IMR-90 (cell line): ENCODE results near the gene ATP5F1C. TPM values are rescaled to one million over a fixed set of nuclear protein-coding genes. Genes with fewer than 3 reads are reported as not detected.

Source experiments
- ATAC-seq: fragments of 200-7000 bp; cut with Tn5 transposase; 2 replicates; pipeline ENCODE4 v1.9.1; 2020; ENCODE audit warnings: low read depth, mild to moderate bottlenecking, moderate library complexity
- BruUV-seq: library from RNA; stranded (reverse); fragments of 400-500 nt; replicated peaks from 2 replicates; lab custom pipeline; 2021; lab: Mats Ljungman, UMichigan
- CTCF ChIA-PET: fragments of 300-600 bp; formaldehyde crosslinking; extraction: SDS; loops from one replicate; lab custom pipeline; 2021; ENCODE audit warnings: antibody characterized with exemption; lab: Yijun Ruan, JAX
- POLR2A ChIA-PET: fragments of 300-600 bp; sonication (Branson Sonifier 250); formaldehyde crosslinking; loops from one replicate; lab custom pipeline; 2022; ENCODE audit warnings: antibody characterized with exemption; ENCODE audit not compliant: unreplicated experiment; lab: Charles Lee
- DNase-seq: peaks from one replicate; pipeline ENCODE4 v3.0.0; 2013
- H2AFZ ChIP-seq: replicated peaks from 2 replicates; pipeline ENCODE3; 2013; ENCODE audit warnings: low read length, mild to moderate bottlenecking; ENCODE audit not compliant: poor library complexity
- H2AK5ac ChIP-seq: 2 replicates; pipeline ENCODE4 v1.6.1; 2013; ENCODE audit warnings: low read depth, low read length, inconsistent platforms
- H2AK9ac ChIP-seq: replicated peaks from 2 replicates; pipeline ENCODE3; 2013; ENCODE audit warnings: mild to moderate bottlenecking, low read depth, low read length, moderate library complexity; ENCODE audit not compliant: poor library complexity
- H2BK120ac ChIP-seq: 2 replicates; pipeline ENCODE4 v1.6.1; 2013; ENCODE audit warnings: low read depth, low read length, inconsistent platforms
- H2BK15ac ChIP-seq: 3 replicates; pipeline ENCODE4 v1.6.1; 2013; ENCODE audit warnings: low read depth, low read length, inconsistent platforms
- H2BK20ac ChIP-seq: 2 replicates; pipeline ENCODE4 v1.6.1; 2013; ENCODE audit warnings: low read depth, mild to moderate bottlenecking, inconsistent platforms, low read length, moderate library complexity
- H2BK5ac ChIP-seq: 2 replicates; pipeline ENCODE4 v1.6.1; 2013; ENCODE audit warnings: mild to moderate bottlenecking, low read depth, low read length, inconsistent platforms; ENCODE audit not compliant: poor library complexity, severe bottlenecking
- H3K14ac ChIP-seq: replicated peaks from 2 replicates; pipeline ENCODE4 v1.6.1; 2013; ENCODE audit warnings: low read depth, low read length, inconsistent platforms
- H3K18ac ChIP-seq: 2 replicates; pipeline ENCODE4 v1.6.1; 2013; ENCODE audit warnings: low read depth, low read length, control low read depth
- H3K23ac ChIP-seq: 2 replicates; pipeline ENCODE4 v1.6.1; 2013; ENCODE audit warnings: low read depth, low read length, inconsistent platforms
- H3K27ac ChIP-seq: 2 replicates; pipeline ENCODE4 v1.5.1; 2013; ENCODE audit warnings: mild to moderate bottlenecking, control low read depth, low read length; ENCODE audit not compliant: insufficient read depth
- H3K27me3 ChIP-seq: 2 replicates; pipeline ENCODE4 v1.6.1; 2013; ENCODE audit warnings: low read length; ENCODE audit not compliant: control insufficient read depth, insufficient read depth
- H3K36me3 ChIP-seq: 2 replicates; pipeline ENCODE4 v1.6.1; 2013; ENCODE audit warnings: low read length, mixed read lengths; ENCODE audit not compliant: control insufficient read depth, insufficient read depth
- H3K4ac ChIP-seq: 2 replicates; pipeline ENCODE4 v1.6.1; 2013; ENCODE audit warnings: low read depth, low read length, inconsistent platforms
- H3K4me1 ChIP-seq: 2 replicates; pipeline ENCODE4 v1.6.1; 2013; ENCODE audit warnings: low read length, mixed read lengths; ENCODE audit not compliant: control insufficient read depth, insufficient read depth
- H3K4me2 ChIP-seq: 2 replicates; pipeline ENCODE4 v1.6.1; 2013; ENCODE audit warnings: low read depth, mild to moderate bottlenecking, control low read depth, low read length, moderate library complexity
- H3K4me3 ChIP-seq: 2 replicates; pipeline ENCODE4 v1.5.1; 2013; ENCODE audit warnings: low read depth, mild to moderate bottlenecking, control low read depth, low read length, moderate library complexity; ENCODE audit not compliant: insufficient read depth
- H3K56ac ChIP-seq: 2 replicates; pipeline ENCODE4 v1.6.1; 2013; ENCODE audit warnings: low read length, inconsistent platforms; ENCODE audit not compliant: insufficient read depth; ENCODE audit errors: extremely low read depth
- H3K79me1 ChIP-seq, 2 experiments: 2 replicates each; pipeline ENCODE4 v1.6.1; 2013; ENCODE audit warnings: low read length in 2 of 2, inconsistent platforms in 1 of 2, low read depth in 1 of 2
- H3K9ac ChIP-seq: 2 replicates; pipeline ENCODE4 v1.6.1; 2013; ENCODE audit warnings: low read depth, low read length, control low read depth
- H3K9me1 ChIP-seq: 2 replicates; pipeline ENCODE4 v1.6.1; 2013; ENCODE audit warnings: low read length, inconsistent platforms; ENCODE audit not compliant: insufficient read depth
- H3K9me3 ChIP-seq: 2 replicates; pipeline ENCODE4 v1.6.1; 2013; ENCODE audit warnings: low read length; ENCODE audit not compliant: control insufficient read depth, insufficient read depth
- H4K20me1 ChIP-seq: 2 replicates; pipeline ENCODE4 v1.6.1; 2013; ENCODE audit warnings: low read length, inconsistent platforms; ENCODE audit not compliant: insufficient read depth
- H4K5ac ChIP-seq: 2 replicates; pipeline ENCODE4 v1.6.1; 2013; ENCODE audit warnings: mild to moderate bottlenecking, low read depth, low read length, control low read depth
- H4K8ac ChIP-seq, 2 experiments: 2 replicates each; pipeline ENCODE4 v1.6.1; 2013; ENCODE audit warnings: low read depth in 2 of 2, low read length in 2 of 2, control low read depth in 1 of 2, inconsistent platforms in 1 of 2
- H4K91ac ChIP-seq: 2 replicates; pipeline ENCODE4 v1.6.1; 2013; ENCODE audit warnings: low read depth, low read length, inconsistent platforms; ENCODE audit not compliant: insufficient read depth
- BHLHE40 ChIP-seq: fragments of 150-350 bp; IDR thresholded peaks from 2 replicates; pipeline ENCODE4 v1.6.1; 2016; ENCODE audit warnings: mild to moderate bottlenecking, low read depth, low read length
- CEBPB ChIP-seq: IDR thresholded peaks from 2 replicates; pipeline ENCODE4 v1.6.1; 2012; ENCODE audit warnings: low read depth, low read length, improper control_type of control experiment
- CHD1 ChIP-seq: IDR thresholded peaks from 2 replicates; pipeline ENCODE4 v1.6.1; 2012; ENCODE audit warnings: low read depth, low read length, improper control_type of control experiment
- FOS ChIP-seq: fragments of 150-350 bp; IDR thresholded peaks from 2 replicates; pipeline ENCODE4 v1.6.1; 2016; ENCODE audit warnings: low read depth, low read length
- MAFK ChIP-seq: IDR thresholded peaks from 2 replicates; pipeline ENCODE4 v1.6.1; 2012; ENCODE audit warnings: low read depth, low read length, improper control_type of control experiment
- MAZ ChIP-seq: IDR thresholded peaks from 2 replicates; pipeline ENCODE4 v1.6.1; 2012; ENCODE audit warnings: low read depth, mild to moderate bottlenecking, low read length, improper control_type of control experiment, moderate library complexity, borderline replicate concordance
- MXI1 ChIP-seq: IDR thresholded peaks from 2 replicates; pipeline ENCODE4 v1.6.1; 2012; ENCODE audit warnings: low read depth, mild to moderate bottlenecking, low read length, moderate library complexity, borderline replicate concordance
- RAD21 ChIP-seq: IDR thresholded peaks from 2 replicates; pipeline ENCODE4 v1.6.1; 2012; ENCODE audit warnings: low read length, improper control_type of control experiment
- RFX5 ChIP-seq: IDR thresholded peaks from 2 replicates; pipeline ENCODE4 v1.8.0; 2012; ENCODE audit warnings: low read depth, mild to moderate bottlenecking, low read length, moderate library complexity
- SMC3 ChIP-seq: fragments of 150-350 bp; IDR thresholded peaks from 2 replicates; pipeline ENCODE4 v1.6.1; 2016; ENCODE audit warnings: low read depth, mild to moderate bottlenecking, antibody characterized with exemption, low read length, moderate library complexity
- WGBS, 2 experiments: methylation state at CpG; one replicate each; pipeline versions ENCODE4 v1.1.5 to v1.1.7; 2013; ENCODE audit warnings: missing lambda C conversion rate in 2 of 2; ENCODE audit not compliant: insufficient read length in 1 of 2; ENCODE audit errors: extremely low coverage in 2 of 2; 5-methylcytosine and 5-hydroxymethylcytosine counted together
- dilution Hi-C: fragments of 300-500 bp; cut with HindIII; formaldehyde crosslinking; loops from one replicate; pipeline ENCODE4 v1.14.3; 2018; ENCODE audit warnings: low sequenced_read_pairs; ENCODE audit not compliant: unreplicated experiment
- in situ Hi-C: fragments of 300-500 bp; cut with MboI; formaldehyde crosslinking; loops from 3 replicates; pipeline ENCODE4 v1.14.3; 2019; ENCODE audit warnings: low sequenced_read_pairs, inconsistent platforms, mixed read lengths
- intact Hi-C: fragments of 100-400 bp; cut with micrococcal nuclease; formaldehyde crosslinking; loops from 2 replicates; pipeline ENCODE4 v1.10.0; 2022
- polyA plus RNA-seq, 3 experiments: library from polyadenylated mRNA; depleted of rRNA; stranded (reverse); fragments of >200 nt; gene quantifications; 2 replicates each; pipeline ENCODE4 v1.2.3, GENCODE V29; 2012; ENCODE audit warnings: low replicate concordance in 1 of 3
- total RNA-seq: library from RNA; depleted of rRNA; stranded (reverse); fragments of >200 nt; gene quantifications from 2 replicates; pipeline ENCODE4 v1.2.3, GENCODE V29; 2012
- TF ChIP-seq, protein P1 (sequence below): fragments of 150-350 bp; IDR thresholded peaks from 2 replicates; pipeline ENCODE4 v1.6.1; 2016; ENCODE audit warnings: low read depth, mild to moderate bottlenecking, low read length, moderate library complexity, borderline replicate concordance

The ATP5F1C gene
- total and polyA plus RNA-seq, 2 of the 4 experiments (the other 2 are of a cell fraction), result 357 to 367 TPM

- H2AK5ac ChIP-seq, result no peak overlapping the region
- peaks cover 1% of the 10 kb centered on the region for H3K36me3 ChIP-seq
- H4K8ac ChIP-seq, result no peak overlapping the region
- no peak overlapping the region for H3K27ac ChIP-seq
- H2BK20ac ChIP-seq, result no peak overlapping the region
- no peak overlapping the region for H3K4ac ChIP-seq
- H4K5ac ChIP-seq, result no peak overlapping the region
- no CpG with 5 or more reads among the region's 3 CpGs for WGBS, 2 experiments
- intact Hi-C loops, result no loop called here
- no peaks in the 10 kb centered on the region for H3K27me3 ChIP-seq
- ATAC-seq, result no peak
- peaks cover under 1 to 39% of the 10 kb centered on the region in 2 experiments; a peak in 3 of 4 replicates for H3K79me1 ChIP-seq
- no peaks in the 10 kb centered on the region for H3K9me3 ChIP-seq
- no peak overlapping the region for H3K4me3 ChIP-seq
- TF ChIP-seq FOS (no peak), CHD1 (no peak), SMC3 (no peak), MAFK (no peak), RFX5 (no peak), CEBPB (no peak), MXI1 (no peak), MAZ (no peak), BHLHE40 (no peak), RAD21 (no peak)
- TF ChIP-seq, protein P1, sequence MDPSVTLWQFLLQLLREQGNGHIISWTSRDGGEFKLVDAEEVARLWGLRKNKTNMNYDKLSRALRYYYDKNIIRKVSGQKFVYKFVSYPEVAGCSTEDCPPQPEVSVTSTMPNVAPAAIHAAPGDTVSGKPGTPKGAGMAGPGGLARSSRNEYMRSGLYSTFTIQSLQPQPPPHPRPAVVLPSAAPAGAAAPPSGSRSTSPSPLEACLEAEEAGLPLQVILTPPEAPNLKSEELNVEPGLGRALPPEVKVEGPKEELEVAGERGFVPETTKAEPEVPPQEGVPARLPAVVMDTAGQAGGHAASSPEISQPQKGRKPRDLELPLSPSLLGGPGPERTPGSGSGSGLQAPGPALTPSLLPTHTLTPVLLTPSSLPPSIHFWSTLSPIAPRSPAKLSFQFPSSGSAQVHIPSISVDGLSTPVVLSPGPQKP, result no peak
- no peak for DNase-seq
- dilution Hi-C loops, result no loop called here
- no peak overlapping the region for H2AFZ ChIP-seq
- H3K18ac ChIP-seq, result no peak overlapping the region
- H2BK15ac ChIP-seq, result no peak overlapping the region
- BruUV-seq, result no TSS peak
- H3K9me1 ChIP-seq, result 0 out of 2 replicates have a peak, but pooled peaks cover 4% of the 10 kb centered on the region
- no peak overlapping the region for H3K14ac ChIP-seq
- POLR2A ChIA-PET, result no interaction called here
- H3K56ac ChIP-seq, result no peak overlapping the region
- CTCF ChIA-PET, result no interaction called here
- H3K23ac ChIP-seq, result no peak overlapping the region
- in situ Hi-C loops, result loop anchor here (25.0 kb wide), 1 partner anchor 1049 kb away; no protein-coding TSS in a partner anchor
- H2AK9ac ChIP-seq, result no peak overlapping the region
- peaks cover 41% of the 10 kb centered on the region for H4K20me1 ChIP-seq
- H2BK120ac ChIP-seq, result no peak overlapping the region
- H3K9ac ChIP-seq, result no peak overlapping the region
- no peak overlapping the region for H2BK5ac ChIP-seq
- H3K4me1 ChIP-seq, result no peaks in the 10 kb centered on the region
- H3K4me2 ChIP-seq, result peak overlapping the region; percentile 98
- no peak overlapping the region for H4K91ac ChIP-seq
Observed at GRCh38 chr10:7786430-7786829, 1.5 kb upstream of the ATP5F1C start.
